ENCODE results near the gene ANKRD28.
A peak's percentile ranks its signal among the peaks of the same experiment; 100 is the strongest.

ANKRD28 gene

GRCh38 chr3:15659254-15659975, 138.4 kb downstream of the ANKRD28 start:
- no peak for TF ChIP-seq ZNF274 (IDR thresholded peaks at IDR 0.05; ENCODE audit: low read depth, low read length)

DNA sequence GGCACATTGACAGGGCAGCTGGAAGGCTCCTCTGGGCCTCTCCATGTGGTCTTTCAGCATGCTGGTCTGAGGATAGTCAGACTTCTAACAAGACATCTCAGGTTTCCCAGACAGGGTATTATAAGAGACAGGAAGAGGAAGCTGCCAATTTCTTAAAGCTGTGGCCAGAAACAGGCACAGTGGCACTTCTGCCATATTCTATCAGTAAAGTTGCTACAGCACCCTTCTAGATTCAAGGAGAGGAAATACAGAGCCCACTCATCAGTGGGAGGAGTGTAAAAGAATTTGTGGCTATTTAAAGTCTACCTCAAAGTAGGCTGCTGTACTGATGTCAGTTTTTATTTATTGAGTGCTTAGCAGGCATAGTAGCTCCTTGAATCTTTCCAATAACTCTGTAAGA, 140.8 kb downstream of the ANKRD28 start:
- TF ChIP-seq ZNF274 (IDR thresholded peaks at IDR 0.05; ENCODE audit: low read depth, low read length): no peak
- H3K4me3 ChIP-seq (ENCODE audit: low read length): no peak overlapping the region

More at GRCh38 chr3:15659254-15659975, 138.4 kb downstream of the ANKRD28 start:
- no peak overlapping the region for H3K4me3 ChIP-seq (ENCODE audit: low read length)

DNA sequence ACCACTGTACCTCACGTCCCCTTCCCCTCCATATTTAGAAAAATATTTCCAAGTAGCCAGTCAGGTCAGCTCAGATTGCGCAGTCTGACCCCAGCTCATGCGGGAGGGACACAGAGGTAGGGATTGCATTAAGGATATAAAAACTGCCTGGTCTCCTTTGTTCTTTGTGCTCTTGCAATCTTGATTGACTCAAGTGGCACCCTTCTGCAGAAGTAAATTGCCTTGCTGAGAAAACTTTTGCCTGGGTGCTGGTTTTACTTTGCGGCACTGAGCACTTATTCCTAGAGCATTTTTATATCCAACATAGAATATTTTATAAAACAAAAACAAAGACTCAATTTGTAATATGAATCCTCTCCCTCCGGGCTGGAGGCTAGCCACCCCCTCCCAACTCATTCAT, 141.4 kb downstream of the ANKRD28 start:
- no peak overlapping the region for H3K4me3 ChIP-seq (ENCODE audit: low read length)
- TF ChIP-seq ZNF274 (IDR thresholded peaks at IDR 0.05; ENCODE audit: low read depth, low read length): no peak

DNA sequence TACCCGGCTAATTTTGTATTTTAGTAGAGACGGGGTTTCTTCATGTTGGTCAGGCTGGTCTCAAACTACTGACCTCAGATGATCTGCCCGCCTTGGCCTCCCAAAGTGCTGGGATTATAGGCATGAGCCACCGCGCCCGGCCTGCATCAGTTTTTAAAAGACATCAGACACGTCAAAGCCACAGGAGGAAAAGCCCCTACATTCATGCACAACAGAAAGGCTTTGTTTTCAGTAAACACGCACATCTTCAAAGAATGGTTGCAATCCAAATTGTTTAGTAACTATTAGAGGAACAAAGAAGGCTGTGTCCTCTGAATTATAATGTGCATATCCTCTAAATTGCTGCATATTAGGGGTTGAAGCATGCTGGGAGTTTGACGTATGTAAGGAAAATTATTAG, 142.9 kb downstream of the ANKRD28 start:
- no peak overlapping the region for H3K4me3 ChIP-seq (ENCODE audit: low read length)
- TF ChIP-seq ZNF274 (IDR thresholded peaks at IDR 0.05; ENCODE audit: low read depth, low read length): no peak

DNA sequence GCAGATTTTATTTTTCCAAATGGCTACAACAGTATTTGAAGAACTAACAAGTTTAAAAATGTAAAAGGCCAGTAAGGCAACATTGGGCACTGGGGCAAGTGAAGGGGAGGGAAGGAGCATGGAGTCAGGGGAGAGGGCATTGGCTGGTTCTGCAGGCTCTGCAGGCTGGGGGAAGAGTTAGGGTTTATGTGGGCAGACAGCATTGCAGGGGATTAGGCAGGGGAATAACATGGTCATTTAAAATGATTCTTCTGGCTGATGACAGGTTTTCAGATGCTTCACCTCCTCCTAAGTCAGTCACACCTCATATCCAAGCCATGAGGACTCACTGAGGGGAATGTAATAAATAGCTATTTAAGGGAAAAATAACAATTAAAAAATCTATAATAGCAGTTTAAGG, 143.7 kb downstream of the ANKRD28 start:
- H3K4me3 ChIP-seq (ENCODE audit: low read length): no peak overlapping the region

GRCh38 chr3:15653321-15653720, 144.5 kb downstream of the ANKRD28 start:
- no peak for TF ChIP-seq ZNF274 (IDR thresholded peaks at IDR 0.05; ENCODE audit: low read depth, low read length)
- no peak overlapping the region for H3K4me3 ChIP-seq (ENCODE audit: low read length)

More for the DNA sequence above, 143.7 kb downstream of the ANKRD28 start:
- TF ChIP-seq ZNF274 (IDR thresholded peaks at IDR 0.05; ENCODE audit: low read depth, low read length): no peak

DNA sequence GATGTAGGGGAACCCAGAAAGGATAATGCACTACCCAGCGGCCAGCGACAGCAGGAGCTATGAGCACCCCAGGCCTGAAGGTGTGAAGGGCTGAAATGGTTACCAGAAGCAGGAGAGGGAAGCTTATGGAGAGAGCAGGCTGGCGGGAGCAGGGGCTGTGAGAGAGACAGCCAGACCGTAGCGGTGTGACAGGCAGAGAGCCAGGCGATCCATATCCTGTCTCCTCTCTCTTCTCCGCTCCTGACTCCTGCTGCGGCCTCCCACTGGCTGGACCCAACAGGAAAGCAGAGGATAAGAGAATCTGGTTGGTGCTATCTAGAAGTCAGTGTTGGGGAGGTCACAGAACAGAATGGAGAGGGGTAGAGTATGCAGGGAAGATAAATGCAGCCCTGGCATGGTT, 146.4 kb downstream of the ANKRD28 start:
- no peak overlapping the region for H3K4me3 ChIP-seq (ENCODE audit: low read length)
- TF ChIP-seq ZNF274 (IDR thresholded peaks at IDR 0.05; ENCODE audit: low read depth, low read length): no peak

GRCh38 chr3:15649858-15650257, 147.9 kb downstream of the ANKRD28 start:
- no peak overlapping the region for H3K4me3 ChIP-seq (ENCODE audit: low read length)
- TF ChIP-seq ZNF274 (IDR thresholded peaks at IDR 0.05; ENCODE audit: low read depth, low read length): no peak

DNA sequence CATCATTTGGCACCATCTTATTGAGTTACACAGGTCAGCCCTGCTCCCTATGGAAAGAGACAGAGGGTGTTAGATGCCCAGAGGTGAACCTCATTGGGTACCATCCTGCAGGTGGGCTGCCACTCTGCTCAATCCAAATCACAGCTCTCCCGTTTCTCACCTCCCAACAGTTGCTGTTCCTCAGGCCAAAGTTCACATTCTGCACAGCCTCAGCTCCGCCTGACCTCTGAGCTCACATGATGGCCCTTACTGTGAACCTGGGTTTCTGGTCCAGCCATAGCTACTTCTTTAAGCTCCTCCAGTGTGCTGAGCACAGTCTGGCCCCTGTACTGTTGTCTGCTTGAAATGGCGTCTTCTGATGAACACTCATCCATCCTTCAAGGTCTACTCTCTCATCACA, 148.4 kb downstream of the ANKRD28 start:
- TF ChIP-seq ZNF274 (IDR thresholded peaks at IDR 0.05; ENCODE audit: low read depth, low read length): no peak
- no peak overlapping the region for H3K4me3 ChIP-seq (ENCODE audit: low read length)

DNA sequence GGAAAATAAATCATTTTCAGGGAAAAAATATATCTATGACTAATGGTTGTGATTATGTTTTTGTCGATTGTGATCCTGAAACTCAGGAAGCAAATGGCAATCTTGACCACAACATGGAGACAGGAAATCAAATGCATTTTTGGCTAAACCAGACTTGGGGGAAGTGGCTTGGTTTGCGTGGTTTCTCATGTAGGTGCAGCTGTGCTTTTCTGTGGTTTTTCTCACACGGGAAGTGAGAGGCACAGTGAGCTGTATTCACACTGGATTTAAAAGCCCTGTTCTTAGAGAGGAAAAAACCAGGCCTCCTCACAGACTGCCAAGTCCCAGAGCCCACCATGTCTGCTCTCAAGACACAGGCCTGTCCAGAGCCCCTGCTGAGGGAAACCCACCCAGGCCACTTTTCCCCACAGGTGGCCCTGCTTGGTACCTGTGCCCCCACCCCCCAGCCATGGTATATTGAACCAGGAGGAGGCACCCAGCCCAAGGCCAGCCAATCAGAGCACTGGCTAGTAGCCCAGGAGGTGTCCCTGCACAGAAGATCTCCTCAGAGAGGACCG, 150.1 kb downstream of the ANKRD28 start:
- H3K4me3 ChIP-seq (ENCODE audit: low read length): peak overlapping the region; percentile 24; the same call in 1 of the 2 replicates
- TF ChIP-seq ZNF274 (IDR thresholded peaks at IDR 0.05; ENCODE audit: low read depth, low read length): no peak

- no peak overlapping the region for H3K4me3 ChIP-seq (ENCODE audit: low read length)
- no peak for TF ChIP-seq ZNF274 (IDR thresholded peaks at IDR 0.05; ENCODE audit: low read depth, low read length)
Observed at GRCh38 chr3:15646851-15647511, 150.8 kb downstream of the ANKRD28 start.

GRCh38 chr3:15645740-15646501, 151.9 kb downstream of the ANKRD28 start:
- no peak for TF ChIP-seq ZNF274 (IDR thresholded peaks at IDR 0.05; ENCODE audit: low read depth, low read length)
- no peak overlapping the region for H3K4me3 ChIP-seq (ENCODE audit: low read length)

- no peak overlapping the region for H3K4me3 ChIP-seq (ENCODE audit: low read length)
- TF ChIP-seq ZNF274 (IDR thresholded peaks at IDR 0.05; ENCODE audit: low read depth, low read length): no peak
Observed at GRCh38 chr3:15645246-15645645, 152.5 kb downstream of the ANKRD28 start.

GRCh38 chr3:15638891-15639262, 158.9 kb downstream of the ANKRD28 start:
- no peak for TF ChIP-seq ZNF274 (IDR thresholded peaks at IDR 0.05; ENCODE audit: low read depth, low read length)

More at GRCh38 chr3:15638891-15639262, 158.9 kb downstream of the ANKRD28 start:
- H3K4me3 ChIP-seq (ENCODE audit: low read length): no peak overlapping the region

All from GM08714 (cell line).